Rectal smooth muscle tissue (tissue), 1 donor: ENCODE measurements around the gene RHBDL1.

ENCODE experiments used
- H3K27ac ChIP-seq: one replicate; pipeline ENCODE4 v1.7.0; 2013; ENCODE audit warnings: low read depth, low read length, inconsistent platforms
- H3K27me3 ChIP-seq: one replicate; pipeline ENCODE4 v1.7.0; 2013; ENCODE audit warnings: low read length; ENCODE audit not compliant: control insufficient read depth, insufficient read depth
- H3K36me3 ChIP-seq: one replicate; pipeline ENCODE4 v1.7.0; 2013; ENCODE audit warnings: low read length; ENCODE audit not compliant: control insufficient read depth, insufficient read depth
- H3K4me1 ChIP-seq: one replicate; pipeline ENCODE4 v1.7.0; 2013; ENCODE audit warnings: low read length; ENCODE audit not compliant: control insufficient read depth, insufficient read depth
- H3K4me3 ChIP-seq: one replicate; pipeline ENCODE4 v1.7.0; 2013; ENCODE audit warnings: low read length
- H3K9ac ChIP-seq: one replicate; pipeline ENCODE4 v1.7.0; 2013; ENCODE audit warnings: low read length

The RHBDL1 gene

DNA sequence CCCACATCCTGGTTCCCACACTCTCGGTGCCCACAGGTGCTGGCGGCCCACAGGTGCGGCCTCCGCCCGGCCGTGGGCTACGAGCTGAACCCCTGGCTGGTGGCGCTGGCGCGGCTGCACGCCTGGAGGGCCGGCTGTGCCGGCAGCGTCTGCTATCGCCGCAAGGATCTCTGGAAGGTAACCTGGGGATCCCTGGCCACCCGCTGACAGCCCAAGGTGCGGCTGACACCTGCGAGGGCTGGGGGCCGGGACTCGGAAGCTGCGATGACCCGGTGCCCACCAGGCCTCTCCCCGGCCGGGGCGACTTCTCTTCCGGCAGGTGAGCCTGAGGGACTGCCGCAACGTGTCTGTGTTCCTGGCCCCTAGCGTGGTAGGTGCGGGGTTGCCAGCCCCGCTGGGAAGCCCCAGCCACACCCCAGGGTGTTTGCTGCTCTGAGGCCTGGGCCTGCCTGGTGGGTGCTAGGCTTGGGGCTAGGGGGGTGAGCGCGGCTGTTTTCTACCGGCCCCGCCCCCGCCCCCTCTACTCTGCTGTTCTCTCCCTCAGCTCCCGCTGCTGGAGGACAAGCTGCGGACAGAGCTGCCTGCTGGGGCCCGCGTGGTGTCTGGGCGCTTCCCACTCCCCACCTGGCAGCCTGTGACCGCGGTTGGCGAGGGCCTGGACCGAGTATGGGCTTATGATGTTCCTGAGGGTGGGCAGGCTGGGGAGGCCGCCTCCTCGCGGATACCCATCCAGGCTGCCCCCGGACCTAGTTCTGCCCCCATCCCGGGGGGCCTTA is 46.5 kb downstream of the RHBDL1 start:
- H3K27ac ChIP-seq, result peak overlapping the region; percentile 87
- H3K4me1 ChIP-seq, result peaks cover 8% of the 10 kb centered on the region
- no peaks in the 10 kb centered on the region for H3K36me3 ChIP-seq
- H3K27me3 ChIP-seq, result peaks cover 11% of the 10 kb centered on the region
- H3K4me3 ChIP-seq, result peak overlapping the region; percentile 92
- no peak overlapping the region for H3K9ac ChIP-seq

DNA sequence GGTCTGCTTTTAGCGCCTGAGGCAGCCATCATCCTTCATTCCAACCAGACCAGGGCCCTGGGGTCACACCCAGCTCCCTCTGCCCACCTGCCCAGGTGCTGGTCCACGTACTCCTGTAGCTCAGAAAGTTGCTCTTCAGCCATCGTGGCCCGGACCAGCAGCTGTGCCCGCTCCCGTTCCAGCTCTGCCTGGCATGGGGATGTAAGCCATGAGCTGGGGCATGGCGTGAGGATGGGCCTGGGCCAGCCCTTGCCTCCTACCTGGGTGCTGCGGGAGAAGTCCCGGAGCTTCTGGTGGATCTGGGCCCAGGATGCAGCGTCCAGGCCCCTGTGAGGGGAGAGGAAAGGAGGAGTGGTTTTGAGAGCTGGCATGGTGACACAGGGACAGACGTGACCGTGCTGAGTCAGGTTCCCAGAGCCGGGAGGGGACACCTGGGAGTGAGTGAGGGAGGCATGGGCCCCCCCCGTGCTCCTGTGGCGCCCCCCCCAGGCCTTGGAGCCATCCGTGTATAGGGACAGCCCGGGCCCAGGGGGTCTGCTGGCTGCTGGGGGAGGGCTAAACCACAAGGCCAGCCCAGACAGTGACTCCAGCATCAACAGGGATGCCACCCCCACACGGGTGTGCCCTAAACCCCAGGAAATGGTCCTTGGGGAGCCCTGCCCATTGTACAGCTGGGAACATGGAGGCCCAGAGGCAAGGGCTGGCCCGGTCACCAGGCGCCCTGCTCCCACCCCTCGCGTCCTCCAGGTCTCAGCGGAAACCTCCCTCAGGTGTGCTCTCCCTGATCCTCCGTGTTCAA is 47.6 kb downstream of the RHBDL1 start:
- H3K9ac ChIP-seq, result no peak overlapping the region
- no peaks in the 10 kb centered on the region for H3K36me3 ChIP-seq
- peaks cover 8% of the 10 kb centered on the region for H3K4me1 ChIP-seq
- H3K4me3 ChIP-seq, result no peak overlapping the region
- H3K27me3 ChIP-seq, result peaks cover 17% of the 10 kb centered on the region
- no peak overlapping the region for H3K27ac ChIP-seq

DNA sequence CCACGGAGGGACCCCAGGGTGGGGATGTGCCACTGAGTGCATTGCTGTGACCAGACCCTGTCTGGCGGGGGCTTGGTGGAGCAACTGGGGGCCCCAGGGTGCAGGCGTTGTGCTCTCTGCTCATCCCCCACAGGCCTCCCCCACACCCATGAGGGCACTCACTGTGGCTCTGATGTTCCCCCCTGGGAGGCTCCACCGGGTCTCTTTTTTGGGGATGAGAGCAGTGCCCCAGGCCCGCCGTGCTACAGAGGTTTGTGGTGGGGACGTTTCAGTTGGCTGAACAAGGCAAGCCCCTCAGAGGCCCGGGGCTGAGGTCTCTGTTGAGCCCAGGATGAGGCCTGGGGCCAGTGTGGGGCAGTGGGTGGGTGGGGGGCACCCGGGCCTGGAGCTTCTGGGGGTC is 48.2 kb downstream of the RHBDL1 start:
- no peak overlapping the region for H3K9ac ChIP-seq
- no peak overlapping the region for H3K27ac ChIP-seq
- H3K27me3 ChIP-seq, result peaks cover 17% of the 10 kb centered on the region
- H3K4me1 ChIP-seq, result peaks cover 8% of the 10 kb centered on the region
- no peaks in the 10 kb centered on the region for H3K36me3 ChIP-seq
- no peak overlapping the region for H3K4me3 ChIP-seq

DNA sequence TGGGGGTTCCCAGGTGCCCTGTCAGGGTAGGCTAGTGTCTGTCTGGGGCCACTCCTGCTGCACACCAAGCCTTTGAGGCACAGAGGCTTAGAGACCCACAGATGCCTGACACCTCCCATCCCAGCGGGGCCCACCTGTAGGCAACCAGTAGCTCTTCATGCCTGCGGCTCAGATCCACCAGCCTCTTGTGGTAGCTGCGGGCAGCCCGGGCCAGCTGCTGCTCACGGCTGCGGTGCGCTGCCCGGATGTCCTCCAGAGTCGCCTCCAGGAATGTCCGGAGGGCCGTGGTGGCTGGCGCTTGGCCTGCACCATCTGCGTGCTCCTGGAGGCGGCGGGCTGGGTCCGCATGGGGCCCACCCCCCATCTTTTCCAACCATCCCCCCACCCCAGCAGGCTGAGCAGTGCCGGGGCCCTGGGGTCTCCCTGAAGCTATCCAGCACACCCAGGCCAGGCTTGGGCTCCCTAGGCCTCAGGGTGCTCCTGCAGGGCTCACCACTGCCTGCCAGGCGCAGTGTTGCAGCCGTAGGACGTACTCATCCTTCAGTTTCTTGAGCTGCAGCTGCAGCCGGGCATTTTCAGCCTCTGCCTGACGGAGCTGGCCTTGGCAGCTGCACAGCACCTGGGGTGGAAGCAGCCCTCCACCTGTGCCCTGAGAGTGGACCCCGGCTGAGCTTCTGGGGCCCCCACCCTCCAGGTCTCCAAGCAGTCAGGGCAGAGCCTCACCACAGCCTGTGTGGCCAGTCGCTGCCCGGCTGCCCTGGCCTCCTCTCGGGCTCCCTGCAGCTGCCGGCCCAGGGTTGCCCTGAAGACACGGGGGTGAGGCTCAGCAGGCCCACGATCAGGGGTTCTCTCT is 48.9 kb downstream of the RHBDL1 start:
- H3K36me3 ChIP-seq, result no peaks in the 10 kb centered on the region
- H3K27me3 ChIP-seq, result peaks cover 17% of the 10 kb centered on the region
- peaks cover 8% of the 10 kb centered on the region for H3K4me1 ChIP-seq
- H3K9ac ChIP-seq, result no peak overlapping the region
- H3K4me3 ChIP-seq, result no peak overlapping the region
- no peak overlapping the region for H3K27ac ChIP-seq

DNA sequence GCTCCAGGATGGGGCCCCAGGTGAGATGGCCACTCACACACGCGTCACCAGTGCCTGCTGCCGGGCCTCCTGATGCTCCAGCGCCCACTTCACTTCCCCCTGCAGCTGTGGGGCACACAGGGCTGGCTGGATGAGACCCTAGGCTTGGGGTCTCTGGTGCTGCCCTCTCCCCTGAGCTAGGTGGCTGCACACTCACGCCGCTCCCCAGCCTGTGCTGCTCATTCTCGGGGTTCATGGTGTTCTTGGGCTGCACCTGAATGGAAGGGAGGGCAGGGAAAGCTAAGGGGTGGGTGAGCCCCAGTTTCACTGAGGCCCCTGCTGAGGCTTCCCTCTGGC is 49.5 kb downstream of the RHBDL1 start:
- Histone ChIP-seq H3K9ac (no peak overlapping the region), H3K4me1 (peaks cover 4% of the 10 kb centered on the region), H3K27me3 (peaks cover 17% of the 10 kb centered on the region), H3K27ac (no peak overlapping the region), H3K4me3 (no peak overlapping the region), H3K36me3 (no peaks in the 10 kb centered on the region)

DNA sequence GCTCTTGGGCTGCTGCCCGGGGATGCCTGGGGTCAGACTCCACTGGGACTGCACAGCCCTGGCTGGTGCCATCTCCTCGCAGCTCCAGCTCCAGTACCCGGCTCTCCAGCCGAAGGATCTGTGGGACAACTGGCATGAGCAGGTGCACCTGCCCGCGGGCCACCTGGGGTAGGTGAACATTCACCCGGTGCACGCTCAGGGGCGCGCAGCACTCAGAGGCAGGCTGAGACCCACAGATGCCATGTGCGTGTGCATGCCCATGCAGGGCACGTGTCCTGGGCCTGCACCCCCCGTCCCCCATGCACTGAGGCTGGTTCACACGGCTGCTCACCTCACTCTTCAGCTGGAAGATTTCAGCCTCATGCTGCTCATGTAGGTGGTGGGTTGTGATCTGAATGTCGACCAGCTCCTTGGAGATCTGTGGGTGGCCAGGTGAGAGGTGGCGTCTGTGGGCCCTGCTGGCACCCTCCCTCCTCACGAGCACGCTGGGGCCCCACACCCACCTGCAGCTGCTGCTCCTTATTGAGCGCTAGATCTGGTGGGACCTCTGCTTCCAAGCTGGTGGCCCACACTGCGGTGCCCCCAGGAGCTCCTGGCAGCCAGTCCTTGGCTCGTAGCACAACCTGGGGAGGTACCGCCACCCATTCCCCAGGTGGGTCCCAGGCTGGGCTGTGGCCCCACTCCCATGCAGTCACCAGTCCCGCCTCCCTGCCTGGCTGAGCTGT is 50.2 kb downstream of the RHBDL1 start:
- Histone ChIP-seq H3K27ac (no peak overlapping the region), H3K36me3 (no peaks in the 10 kb centered on the region), H3K9ac (no peak overlapping the region), H3K4me1 (no peaks in the 10 kb centered on the region), H3K27me3 (peaks cover 17% of the 10 kb centered on the region), H3K4me3 (peak overlapping the region; percentile 40)

DNA sequence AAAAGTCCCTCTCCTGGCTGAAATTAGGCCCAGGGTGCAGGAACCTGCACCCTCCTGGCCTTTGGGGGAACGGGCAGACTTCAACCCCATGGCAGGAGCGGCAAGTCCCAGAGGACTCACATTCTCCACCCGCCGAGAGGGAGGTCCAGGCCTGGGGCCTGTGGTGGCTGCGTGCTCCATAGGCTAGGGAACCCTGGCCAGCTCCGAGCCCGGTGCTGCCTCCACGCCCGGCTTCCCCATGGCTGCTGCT is 50.6 kb downstream of the RHBDL1 start:
- no peak overlapping the region for H3K9ac ChIP-seq
- peak overlapping the region; percentile 40 for H3K4me3 ChIP-seq
- no peaks in the 10 kb centered on the region for H3K4me1 ChIP-seq
- no peak overlapping the region for H3K27ac ChIP-seq
- no peaks in the 10 kb centered on the region for H3K36me3 ChIP-seq
- peaks cover 17% of the 10 kb centered on the region for H3K27me3 ChIP-seq

DNA sequence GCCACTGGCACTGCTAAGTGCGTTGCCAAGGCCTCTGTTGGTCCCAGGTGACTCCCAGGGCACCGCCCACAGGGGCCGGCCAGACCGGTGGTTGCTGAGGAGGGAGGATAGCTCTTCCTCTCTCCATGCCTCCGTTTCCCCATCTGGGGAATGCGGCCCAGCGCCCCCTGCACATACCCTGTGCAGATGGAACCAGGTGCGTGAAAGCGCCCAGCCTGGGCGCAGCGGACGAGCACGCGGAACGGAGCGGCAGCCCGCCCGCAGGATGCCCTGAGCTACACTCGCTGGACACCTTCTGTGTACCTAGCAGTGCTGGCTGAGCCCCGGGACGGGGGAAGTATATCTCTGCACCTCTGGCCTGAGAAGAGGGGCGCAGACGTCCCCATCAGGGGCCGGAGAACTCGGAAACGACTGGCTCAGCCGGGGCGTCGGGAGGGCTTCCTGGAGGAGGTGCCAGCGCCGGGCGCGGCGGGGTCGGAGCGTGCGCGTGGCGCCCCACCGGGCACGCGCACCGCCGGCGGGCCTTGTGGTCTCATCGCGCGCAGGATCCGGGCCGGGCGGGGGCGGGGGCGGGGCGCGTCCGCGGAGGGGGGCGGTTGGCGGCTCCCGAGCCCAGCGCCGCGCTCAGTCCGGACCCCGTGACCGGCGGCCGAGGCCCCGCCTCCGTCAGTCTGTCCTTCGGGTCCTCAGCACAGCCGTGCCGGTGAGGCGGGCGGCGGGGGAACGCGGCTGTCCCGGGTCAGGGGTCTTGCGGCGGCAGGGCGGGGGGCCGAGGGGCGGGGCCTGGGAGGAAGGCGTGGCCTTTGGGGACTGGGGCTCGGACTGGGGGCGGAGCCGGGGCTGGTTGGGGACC is 51.2 kb downstream of the RHBDL1 start, which contains the start of the genes CCDC78 and HAGHL:
Gene CCDC78 (minus strand): TSS at position 6 of the 853 bp plus-strand sequence. CDS start 76 bp downstream, outside the sequence.
Gene HAGHL (plus strand): TSS at position 669 of the 853 bp plus-strand sequence. CDS start 404 bp downstream, outside the sequence.
- H3K4me3 ChIP-seq, result peak within 1 kb of the TSS; percentile 59
- H3K9ac ChIP-seq, result no peak within 1 kb of the TSS
- H3K36me3 ChIP-seq, result no peaks in the 10 kb centered on the region

DNA sequence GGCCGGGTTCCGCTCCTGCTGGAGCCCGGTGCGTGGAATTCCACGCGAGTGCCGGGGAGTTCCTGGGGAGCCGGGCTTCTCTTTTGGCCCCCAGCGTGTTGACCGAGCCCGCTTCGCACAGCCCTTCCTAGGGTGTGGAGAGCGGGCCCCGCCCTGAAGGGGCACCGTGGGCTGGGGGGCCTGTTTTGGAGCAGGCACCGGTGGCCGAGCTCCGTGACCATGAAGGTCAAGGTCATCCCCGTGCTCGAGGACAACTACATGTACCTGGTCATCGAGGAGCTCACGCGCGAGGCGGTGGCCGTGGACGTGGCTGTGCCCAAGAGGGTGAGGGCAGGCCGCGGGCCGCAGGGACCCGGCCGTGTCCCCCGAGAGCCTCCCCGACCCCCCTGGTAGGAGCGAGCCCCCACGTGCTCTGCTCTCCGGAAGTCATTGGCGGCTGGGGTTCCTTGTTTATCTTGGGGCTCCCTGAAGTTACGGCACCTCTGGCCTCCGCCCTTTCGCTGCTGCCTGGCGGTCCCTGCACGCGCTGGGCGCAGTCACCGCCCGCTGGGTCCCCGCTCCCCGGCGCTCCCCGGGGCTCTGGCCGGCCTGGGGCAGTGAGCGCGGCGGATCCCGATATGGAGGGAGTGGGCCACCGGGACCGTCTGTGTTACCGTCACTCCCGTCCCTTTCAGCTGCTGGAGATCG is 52.0 kb downstream of the RHBDL1 start:
- no peak overlapping the region for H3K9ac ChIP-seq
- H3K27me3 ChIP-seq, result peaks cover 17% of the 10 kb centered on the region

More for the DNA sequence above, 51.2 kb downstream of the RHBDL1 start, which contains the start of the genes CCDC78 and HAGHL:
- no peak within 1 kb of the TSS for H3K27ac ChIP-seq
- no peaks in the 10 kb centered on the region for H3K4me1 ChIP-seq
- H3K27me3 ChIP-seq, result peaks cover 17% of the 10 kb centered on the region

More for the DNA sequence above, 52.0 kb downstream of the RHBDL1 start:
- no peaks in the 10 kb centered on the region for H3K36me3 ChIP-seq
- H3K4me3 ChIP-seq, result peak overlapping the region; percentile 59
- H3K27ac ChIP-seq, result no peak overlapping the region
- no peaks in the 10 kb centered on the region for H3K4me1 ChIP-seq
